PFSK-1 (cell line): Measurements from ENCODE around the gene GABRB1.

Experiments used
- FOXP2 ChIP-seq: optimal IDR thresholded peaks from 2 replicates; pipeline ENCODE3; 2011; ENCODE audit warnings: borderline replicate concordance, control low read depth, inconsistent platforms; ENCODE audit not compliant: insufficient read depth; ENCODE audit errors: extremely low read length, extremely low read depth
- POLR2AphosphoS5 ChIP-seq: IDR thresholded peaks from 2 replicates; pipeline ENCODE4 v1.6.1; 2012; ENCODE audit warnings: low read depth, mild to moderate bottlenecking, control low read depth, low read length, moderate library complexity
- REST ChIP-seq, 2 experiments: IDR thresholded peaks; 2 replicates each; pipeline versions ENCODE4 v1.6.1 to v1.8.0; 2011 to 2012; ENCODE audit warnings: low read depth in 2 of 2, low read length in 2 of 2, control low read depth in 1 of 2, inconsistent platforms in 1 of 2, mild to moderate bottlenecking in 1 of 2, moderate library complexity in 1 of 2; ENCODE audit not compliant: insufficient read depth in 1 of 2
- SIN3A ChIP-seq: IDR thresholded peaks from 2 replicates; pipeline ENCODE4 v1.6.1; 2012; ENCODE audit warnings: mild to moderate bottlenecking, low read length, moderate library complexity, borderline replicate concordance; ENCODE audit not compliant: insufficient read depth
- TAF1 ChIP-seq: IDR thresholded peaks from 2 replicates; pipeline ENCODE4 v1.6.1; 2012; ENCODE audit warnings: low read length, control low read depth, borderline replicate concordance; ENCODE audit not compliant: insufficient read depth

The GABRB1 gene

GRCh38 chr4:47309165-47309564 is 277.8 kb downstream of the GABRB1 start:
- TF ChIP-seq REST (IDR thresholded peaks at IDR 0.05; ENCODE audit: insufficient read depth in 1 of 2, low read depth in 2 of 2, low read length in 2 of 2), result no peak
- TF ChIP-seq TAF1, result no peak

- TF ChIP-seq SIN3A (no peak), FOXP2 (no peak)
Measured at GRCh38 chr4:47312170-47312569, 280.8 kb downstream of the GABRB1 start.

GRCh38 chr4:47313384-47313783 is 282.0 kb downstream of the GABRB1 start:
- TF ChIP-seq FOXP2 (no peak), TAF1 (no peak), REST (IDR thresholded peaks at IDR 0.05; ENCODE audit: insufficient read depth in 1 of 2, low read depth in 2 of 2, low read length in 2 of 2) (no peak), SIN3A (no peak), POLR2AphosphoS5 (no peak)

GRCh38 chr4:47315346-47315745 is 284.0 kb downstream of the GABRB1 start:
- TF ChIP-seq REST (IDR thresholded peaks at IDR 0.05; ENCODE audit: insufficient read depth in 1 of 2, low read depth in 2 of 2, low read length in 2 of 2) (no peak), TAF1 (no peak), SIN3A (no peak), POLR2AphosphoS5 (no peak), FOXP2 (no peak)

- TF ChIP-seq REST (IDR thresholded peaks at IDR 0.05; ENCODE audit: insufficient read depth in 1 of 2, low read depth in 2 of 2, low read length in 2 of 2) (no peak), SIN3A (no peak), POLR2AphosphoS5 (no peak), TAF1 (no peak), FOXP2 (no peak)
Measured at GRCh38 chr4:47326025-47326424, 294.7 kb downstream of the GABRB1 start.
